Measurements from ENCODE around the gene ACBD6. TPM values are rescaled to one million over a fixed set of nuclear protein-coding genes. Genes with fewer than 3 reads are reported as not detected.
A peak's percentile ranks its signal among the peaks of the same experiment; 100 is the strongest.

ACBD6 gene
- total and polyA plus RNA-seq, 2 of the 4 experiments (the other 2 are of a cell fraction), result 52.5 to 59.1 TPM

- no peak for TF ChIP-seq SMC3 (IDR thresholded peaks at IDR 0.05; ENCODE audit: low read depth, low read length)
These were observed 191.2 kb downstream of the ACBD6 start (continued) for GRCh38 chr1:180311011-180311730.

GRCh38 chr1:180310095-180310494 lies 192.3 kb downstream of the ACBD6 start:
- Histone ChIP-seq H3K9me3 (ENCODE audit: control insufficient read depth, insufficient read depth, low read length) (no peaks in the 10 kb centered on the region), H4K20me1 (ENCODE audit: insufficient read depth, low read length) (peaks cover 7% of the 10 kb centered on the region; the same call in 1 of the 2 replicates), H3K14ac (replicated peaks; ENCODE audit: low read depth, low read length) (no peak overlapping the region), H3K4me2 (ENCODE audit: low read depth, low read length) (no peak overlapping the region), H2BK15ac (ENCODE audit: low read depth, low read length) (no peak overlapping the region), H3K4ac (ENCODE audit: low read depth, low read length) (no peak overlapping the region), H2BK120ac (ENCODE audit: low read depth, low read length) (no peak overlapping the region), H3K27me3 (ENCODE audit: control insufficient read depth, insufficient read depth, low read length) (no peaks in the 10 kb centered on the region), H2BK20ac (ENCODE audit: low read depth, low read length) (no peak overlapping the region), H3K56ac (ENCODE audit: extremely low read depth, insufficient read depth, low read length) (no peak overlapping the region), H2AK9ac (replicated peaks; ENCODE audit: low read depth, low read length, poor library complexity) (no peak overlapping the region), H3K36me3 (ENCODE audit: control insufficient read depth, insufficient read depth, low read length) (peaks cover 3% of the 10 kb centered on the region; the same call in 1 of the 2 replicates), H2AFZ (replicated peaks; ENCODE audit: low read length, poor library complexity) (no peak overlapping the region), H3K18ac (ENCODE audit: low read depth, low read length) (no peak overlapping the region), H3K9me1 (ENCODE audit: insufficient read depth, low read length) (no peaks in the 10 kb centered on the region), H4K5ac (ENCODE audit: low read depth, low read length) (no peak overlapping the region), H3K23ac (ENCODE audit: low read depth, low read length) (no peak overlapping the region), H3K27ac (ENCODE audit: insufficient read depth, low read length) (no peak overlapping the region), H2BK5ac (ENCODE audit: low read depth, low read length, poor library complexity, severe bottlenecking) (peak overlapping the region; percentile 9), H3K79me1 (ENCODE audit: low read depth in 1 of 2, low read length in 2 of 2) (peaks cover 2 to 13% of the 10 kb centered on the region in 2 experiments; a peak in 2 of 4 replicates), H3K9ac (ENCODE audit: low read depth, low read length) (no peak overlapping the region), H3K4me3 (ENCODE audit: insufficient read depth, low read depth, low read length) (no peak overlapping the region), H4K91ac (ENCODE audit: insufficient read depth, low read depth, low read length) (no peak overlapping the region), H2AK5ac (ENCODE audit: low read depth, low read length) (no peak overlapping the region), H3K4me1 (ENCODE audit: control insufficient read depth, insufficient read depth, low read length) (peaks cover 7% of the 10 kb centered on the region), H4K8ac (ENCODE audit: low read depth in 2 of 2, low read length in 2 of 2) (no peak overlapping the region)
- no CpG with 5 or more reads among the region's 3 CpGs for WGBS, 2 experiments (ENCODE audit: extremely low coverage in 2 of 2, insufficient read length in 1 of 2)
- CTCF ChIA-PET, result no interaction called here
- no peak for ATAC-seq (ENCODE audit: low read depth)
- in situ Hi-C loops (cut with MboI; ENCODE audit: low sequenced_read_pairs) (no loop called here), dilution Hi-C loops (cut with HindIII; ENCODE audit: low sequenced_read_pairs, unreplicated experiment) (no loop called here), intact Hi-C loops (cut with micrococcal nuclease) (no loop called here)
- TF ChIP-seq CEBPB (IDR thresholded peaks at IDR 0.05; ENCODE audit: low read depth, low read length) (peak; percentile 94), MAFK (IDR thresholded peaks at IDR 0.05; ENCODE audit: low read depth, low read length) (no peak)
- BruUV-seq (replicated peaks), result no TSS peak
- POLR2A ChIA-PET (ENCODE audit: unreplicated experiment), result no interaction called here
- peak; percentile 53 for DNase-seq
